BLaER1 treated with 17β-estradiol and CSF1 and Interleukin-3, amounts not matched to agents 10 nM and 100 nM (cell line): ENCODE results near the gene JADE1.

Experiments used
- H3K27ac ChIP-seq, 11 experiments: shearing (Covaris generic); formaldehyde crosslinking; 2 replicates each; pipeline ENCODE4 v1.8.1; 2022
- H3K27me3 ChIP-seq, 11 experiments: shearing (Covaris generic); formaldehyde crosslinking; 2 replicates each; pipeline ENCODE4 v1.8.1; 2022
- H3K36me3 ChIP-seq, 11 experiments: shearing (Covaris generic); formaldehyde crosslinking; 2 replicates each; pipeline ENCODE4 v1.8.1; 2022
- H3K4me1 ChIP-seq, 10 experiments: shearing (Covaris generic); formaldehyde crosslinking; 2 replicates each; pipeline ENCODE4 v1.8.1; 2022
- H3K4me2 ChIP-seq, 11 experiments: shearing (Covaris generic); formaldehyde crosslinking; 2 replicates each; pipeline ENCODE4 v1.8.1; 2022
- H3K4me3 ChIP-seq, 10 experiments: shearing (Covaris generic); formaldehyde crosslinking; 2 replicates each; pipeline ENCODE4 v1.8.1; 2022
- H3K9ac ChIP-seq, 11 experiments: shearing (Covaris generic); formaldehyde crosslinking; 2 replicates each; pipeline ENCODE4 v1.8.1; 2022
- H3K9me3 ChIP-seq, 11 experiments: shearing (Covaris generic); formaldehyde crosslinking; replicated peaks in 1 of 11; 2 replicates each; pipeline ENCODE4 v1.8.1; 2022
- H4K20me1 ChIP-seq, 11 experiments: shearing (Covaris generic); formaldehyde crosslinking; 2 replicates each; pipeline ENCODE4 v1.8.1; 2022
- Cebpa-rat ChIP-seq, 11 experiments: shearing (Covaris generic); IDR thresholded peaks; 2 replicates each; pipeline ENCODE4 v1.8.1; 2022

Gene JADE1

DNA sequence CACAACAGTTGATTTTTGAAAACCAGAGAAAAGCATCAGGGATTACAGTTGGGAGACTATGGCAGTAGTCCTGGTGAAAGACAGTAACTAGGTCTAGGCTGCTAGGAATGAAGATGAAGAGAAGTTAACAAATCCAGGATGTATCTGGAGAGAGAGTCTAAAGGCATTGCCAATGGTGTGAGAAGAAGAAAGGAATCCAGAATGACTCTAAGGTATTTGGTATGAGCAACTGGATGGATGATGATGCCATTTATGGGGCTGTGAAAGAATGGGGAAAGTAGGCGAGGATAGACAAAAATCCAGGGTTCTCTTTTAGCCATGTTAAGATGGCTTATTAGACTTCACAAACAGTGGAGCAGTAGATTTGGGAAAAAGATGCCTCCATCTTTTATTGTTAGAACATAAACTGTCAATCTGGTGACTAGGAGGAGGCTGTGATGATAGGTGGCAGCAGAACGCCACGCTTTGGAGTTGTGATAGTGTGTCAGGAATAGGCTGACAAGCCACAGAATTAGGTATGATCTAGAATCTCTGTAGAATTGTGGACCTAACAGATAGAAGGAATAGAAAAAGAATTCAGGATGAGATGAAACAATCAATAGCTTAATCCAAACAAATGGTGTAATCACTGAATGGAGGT lies 27.3 kb upstream of the JADE1 start:
- Histone ChIP-seq H3K9me3 (no peaks in the 10 kb centered on the region), H3K4me3 (no peak overlapping the region), H3K36me3 (no peaks in the 10 kb centered on the region), H3K4me1 (no peaks in the 10 kb centered on the region), H3K9ac (no peak overlapping the region), H3K27ac (no peak overlapping the region), H3K27me3 (no peaks in the 10 kb centered on the region), H4K20me1 (no peaks in the 10 kb centered on the region), H3K4me2 (no peak overlapping the region)
- no peak for TF ChIP-seq Cebpa-rat (IDR thresholded peaks at IDR 0.05)

DNA sequence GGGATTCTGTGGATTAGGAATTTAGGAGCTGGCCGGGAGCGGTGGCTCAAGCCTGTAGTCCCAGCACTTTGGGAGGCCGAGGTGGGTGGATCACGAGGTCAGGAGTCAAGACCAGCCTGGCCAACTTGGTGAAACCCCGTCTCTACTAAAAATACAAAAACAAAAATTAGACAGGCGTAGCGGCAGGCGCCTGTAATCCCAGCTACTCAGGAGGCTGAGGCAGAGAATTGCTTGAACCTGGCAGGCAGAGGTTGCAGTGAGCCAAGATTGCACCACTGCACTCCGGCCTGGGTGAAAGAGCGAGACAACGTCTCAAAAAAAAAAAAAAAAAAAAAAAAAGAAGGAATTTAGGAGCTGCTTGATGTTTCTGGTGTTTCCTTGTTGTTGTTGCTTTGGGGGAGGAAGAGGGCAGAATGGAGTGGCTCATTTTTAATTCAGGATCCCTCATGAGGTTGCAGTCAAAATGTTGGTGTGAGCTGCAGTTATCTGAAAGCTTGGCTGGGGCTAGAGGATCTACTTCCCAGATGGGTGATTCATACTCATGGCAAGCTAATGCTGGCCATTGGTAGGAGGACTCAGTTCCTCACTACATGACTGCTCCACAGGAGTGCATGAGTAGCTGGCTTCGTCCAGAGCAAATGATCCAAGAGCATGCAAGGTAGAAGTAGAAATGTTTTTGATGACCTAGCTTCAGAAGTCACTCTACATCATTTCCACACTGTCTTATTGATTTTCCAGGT lies 26.5 kb upstream of the JADE1 start:
- Histone ChIP-seq H3K9ac (no peak overlapping the region), H3K27ac (no peak overlapping the region), H3K27me3 (no peaks in the 10 kb centered on the region), H3K4me3 (no peak overlapping the region), H4K20me1 (no peaks in the 10 kb centered on the region), H3K4me2 (no peak overlapping the region), H3K4me1 (no peaks in the 10 kb centered on the region), H3K36me3 (no peaks in the 10 kb centered on the region), H3K9me3 (no peaks in the 10 kb centered on the region)
- TF ChIP-seq Cebpa-rat (IDR thresholded peaks at IDR 0.05), result no peak

DNA sequence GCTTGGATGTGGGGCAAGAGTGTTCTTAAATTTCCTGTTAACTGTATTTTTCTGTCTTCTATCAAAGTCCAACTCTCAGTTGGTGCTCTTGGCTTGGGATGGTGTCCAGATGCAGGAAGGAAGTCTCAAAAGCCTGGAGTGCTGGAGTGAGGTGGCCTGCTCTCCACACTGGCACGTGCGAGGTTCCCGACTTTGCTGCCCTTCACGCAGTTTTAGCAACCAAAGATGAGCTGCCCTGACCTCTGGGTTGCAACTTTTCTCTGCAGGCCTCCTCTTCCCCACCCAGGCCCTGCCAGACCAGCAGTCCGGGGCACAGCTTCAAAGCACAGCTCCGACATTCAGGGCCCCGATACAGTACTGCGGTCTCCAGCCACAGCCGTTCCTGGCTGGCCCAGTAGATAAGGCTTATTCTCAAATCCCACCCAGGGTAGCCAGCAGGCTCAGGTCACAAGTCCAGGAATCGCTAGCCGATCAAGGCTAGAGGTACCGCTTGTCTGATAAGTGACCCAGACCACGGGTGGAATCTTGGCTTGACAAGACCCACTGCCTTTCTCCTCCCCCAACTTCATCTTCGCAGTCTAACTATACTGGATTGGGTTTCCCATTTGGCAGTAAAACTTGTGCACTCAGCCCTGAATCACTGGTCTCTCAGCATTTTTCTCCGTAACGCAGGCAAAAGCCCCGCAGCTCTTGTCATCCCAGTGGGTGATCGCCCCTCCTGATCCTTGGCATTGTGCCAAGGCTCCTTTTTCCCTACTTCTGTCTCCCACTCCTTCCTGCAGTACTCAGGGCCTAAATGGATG lies 21.8 kb upstream of the JADE1 start:
- H3K9ac ChIP-seq, result no peak overlapping the region
- no peak for TF ChIP-seq Cebpa-rat (IDR thresholded peaks at IDR 0.05)
- no peak overlapping the region for H3K27ac ChIP-seq
- no peaks in the 10 kb centered on the region for H3K4me1 ChIP-seq
- no peaks in the 10 kb centered on the region for H3K36me3 ChIP-seq
- no peaks in the 10 kb centered on the region for H3K9me3 ChIP-seq
- no peaks in the 10 kb centered on the region for H4K20me1 ChIP-seq
- no peak overlapping the region for H3K4me3 ChIP-seq
- no peaks in the 10 kb centered on the region for H3K27me3 ChIP-seq
- H3K4me2 ChIP-seq, result no peak overlapping the region

DNA sequence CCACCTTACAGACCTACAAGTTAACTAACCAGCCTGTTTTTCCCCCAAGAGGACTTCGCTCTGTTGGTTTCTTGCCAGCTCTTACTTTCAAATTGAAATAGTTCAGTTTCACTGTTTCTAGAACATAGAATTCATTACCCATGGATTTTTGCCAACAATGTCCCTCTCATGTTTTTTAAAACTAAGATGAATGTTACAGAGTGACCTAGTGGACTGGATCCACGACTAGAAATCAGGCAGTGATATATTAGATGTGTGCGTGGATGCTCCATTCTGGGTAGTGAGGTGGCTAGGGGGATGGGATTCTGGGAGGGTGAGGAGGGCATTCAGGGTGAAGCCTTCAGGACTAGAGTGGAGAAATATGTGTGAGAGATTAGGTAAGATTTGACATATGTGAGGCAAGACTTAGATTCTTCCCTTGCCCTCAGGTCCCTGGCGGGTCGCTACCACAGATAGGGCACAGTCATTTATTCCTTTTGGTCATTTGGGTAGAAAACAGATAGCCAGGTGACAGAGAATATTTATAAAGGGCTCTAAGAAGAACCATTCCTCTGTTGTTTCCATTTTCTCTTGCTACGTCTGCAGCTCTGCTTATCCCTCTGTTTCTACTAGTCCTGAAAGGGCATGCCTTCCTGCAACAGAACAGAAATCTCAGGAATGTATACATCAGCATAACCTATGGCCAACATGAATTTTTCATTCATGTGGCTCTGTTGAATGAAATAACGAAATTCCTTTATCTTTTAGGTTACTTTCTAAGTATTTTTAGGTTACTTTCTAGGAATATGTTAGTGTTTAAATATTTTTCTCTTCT lies 15.4 kb upstream of the JADE1 start:
- no peaks in the 10 kb centered on the region for H3K9me3 ChIP-seq
- H3K4me2 ChIP-seq, result no peak overlapping the region
- no peak for TF ChIP-seq Cebpa-rat (IDR thresholded peaks at IDR 0.05)
- H3K9ac ChIP-seq, result no peak overlapping the region
- H3K4me1 ChIP-seq, result no peaks in the 10 kb centered on the region
- no peaks in the 10 kb centered on the region for H3K27me3 ChIP-seq
- H4K20me1 ChIP-seq, result no peaks in the 10 kb centered on the region
- no peak overlapping the region for H3K27ac ChIP-seq
- no peak overlapping the region for H3K4me3 ChIP-seq
- H3K36me3 ChIP-seq, result no peaks in the 10 kb centered on the region

DNA sequence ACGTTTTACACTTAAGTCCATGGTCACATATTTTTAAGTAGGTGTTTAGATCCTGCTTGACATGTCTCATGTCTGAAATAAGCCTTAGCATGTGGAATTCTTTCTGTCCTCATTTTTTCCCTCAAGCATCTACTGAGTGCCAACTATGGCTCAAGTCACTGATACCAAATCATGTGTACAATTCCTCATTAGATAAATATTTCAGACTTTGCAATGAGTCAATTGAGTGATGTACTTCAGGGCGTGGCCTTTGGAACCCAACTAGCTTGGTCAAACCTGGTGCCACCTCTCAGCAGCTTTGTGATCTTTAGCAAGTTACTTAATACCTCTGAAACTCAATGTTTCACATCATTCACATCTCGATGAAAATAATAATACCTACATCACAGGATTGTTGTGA lies 12.6 kb upstream of the JADE1 start:
- no peaks in the 10 kb centered on the region for H4K20me1 ChIP-seq
- H3K4me2 ChIP-seq, result no peak overlapping the region
- no peak for TF ChIP-seq Cebpa-rat (IDR thresholded peaks at IDR 0.05)
- H3K9ac ChIP-seq, result no peak overlapping the region
- no peak overlapping the region for H3K27ac ChIP-seq
- H3K36me3 ChIP-seq, result no peaks in the 10 kb centered on the region
- no peaks in the 10 kb centered on the region for H3K4me1 ChIP-seq
- no peak overlapping the region for H3K4me3 ChIP-seq
- H3K27me3 ChIP-seq, result no peaks in the 10 kb centered on the region
- H3K9me3 ChIP-seq, result no peaks in the 10 kb centered on the region

DNA sequence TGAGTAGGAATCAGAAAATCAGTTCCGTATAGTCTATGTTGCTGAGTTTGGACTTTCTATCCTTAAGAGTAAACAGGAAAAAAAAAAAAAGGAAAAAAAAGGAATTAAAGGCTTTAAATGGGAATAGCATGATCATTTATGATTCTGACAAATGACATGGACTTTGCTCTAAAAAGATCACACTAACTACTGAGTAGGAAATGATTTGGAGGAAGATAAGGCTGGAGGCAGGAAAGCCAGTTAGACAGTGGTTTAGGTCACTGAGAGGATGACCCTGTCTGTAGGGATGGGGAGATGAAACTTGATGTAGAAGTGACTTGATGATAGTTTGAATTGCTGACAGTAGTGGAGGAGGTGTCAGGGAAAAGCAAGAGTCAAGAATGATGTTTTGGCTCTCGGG lies 9.2 kb upstream of the JADE1 start:
- no peak overlapping the region for H3K9ac ChIP-seq
- no peaks in the 10 kb centered on the region for H4K20me1 ChIP-seq
- H3K36me3 ChIP-seq, result no peaks in the 10 kb centered on the region
- H3K9me3 ChIP-seq, result no peaks in the 10 kb centered on the region
- H3K4me1 ChIP-seq, result no peaks in the 10 kb centered on the region
- no peak overlapping the region for H3K4me2 ChIP-seq
- TF ChIP-seq Cebpa-rat (IDR thresholded peaks at IDR 0.05), result no peak
- H3K27ac ChIP-seq, result no peak overlapping the region
- H3K4me3 ChIP-seq, result no peak overlapping the region
- no peaks in the 10 kb centered on the region for H3K27me3 ChIP-seq

DNA sequence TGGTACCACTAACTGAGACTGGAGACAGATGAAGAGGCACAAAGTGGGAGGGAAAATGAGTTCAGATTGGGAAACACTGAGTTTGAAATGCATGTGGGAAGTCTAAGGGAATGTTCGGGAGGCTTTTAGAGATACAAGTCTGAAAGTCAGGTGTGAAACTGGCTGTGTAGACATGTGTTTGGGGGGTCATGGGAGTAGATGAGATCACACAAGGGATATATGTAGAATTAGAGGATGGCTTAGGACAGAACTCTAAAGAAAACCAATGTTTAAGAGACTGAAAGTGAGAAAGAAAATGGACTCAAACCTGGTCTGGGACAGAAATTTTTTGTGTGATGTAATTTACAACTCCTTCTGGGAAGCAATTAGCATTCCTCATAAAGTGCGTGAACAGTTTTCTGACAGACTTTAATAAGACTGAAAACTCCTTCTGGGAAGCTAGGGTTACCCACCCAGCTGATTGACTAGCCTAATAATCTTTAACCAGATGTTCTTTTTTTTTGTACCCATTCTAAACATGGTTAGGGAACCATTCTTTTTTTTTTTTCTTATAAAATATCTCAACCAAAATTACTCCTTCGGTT lies 8.7 kb upstream of the JADE1 start:
- Histone ChIP-seq H3K27ac (no peak overlapping the region), H3K4me3 (no peak overlapping the region), H3K4me2 (no peak overlapping the region), H3K36me3 (no peaks in the 10 kb centered on the region), H3K4me1 (no peaks in the 10 kb centered on the region), H3K27me3 (no peaks in the 10 kb centered on the region), H3K9ac (no peak overlapping the region), H3K9me3 (no peaks in the 10 kb centered on the region), H4K20me1 (no peaks in the 10 kb centered on the region)
- no peak for TF ChIP-seq Cebpa-rat (IDR thresholded peaks at IDR 0.05)

DNA sequence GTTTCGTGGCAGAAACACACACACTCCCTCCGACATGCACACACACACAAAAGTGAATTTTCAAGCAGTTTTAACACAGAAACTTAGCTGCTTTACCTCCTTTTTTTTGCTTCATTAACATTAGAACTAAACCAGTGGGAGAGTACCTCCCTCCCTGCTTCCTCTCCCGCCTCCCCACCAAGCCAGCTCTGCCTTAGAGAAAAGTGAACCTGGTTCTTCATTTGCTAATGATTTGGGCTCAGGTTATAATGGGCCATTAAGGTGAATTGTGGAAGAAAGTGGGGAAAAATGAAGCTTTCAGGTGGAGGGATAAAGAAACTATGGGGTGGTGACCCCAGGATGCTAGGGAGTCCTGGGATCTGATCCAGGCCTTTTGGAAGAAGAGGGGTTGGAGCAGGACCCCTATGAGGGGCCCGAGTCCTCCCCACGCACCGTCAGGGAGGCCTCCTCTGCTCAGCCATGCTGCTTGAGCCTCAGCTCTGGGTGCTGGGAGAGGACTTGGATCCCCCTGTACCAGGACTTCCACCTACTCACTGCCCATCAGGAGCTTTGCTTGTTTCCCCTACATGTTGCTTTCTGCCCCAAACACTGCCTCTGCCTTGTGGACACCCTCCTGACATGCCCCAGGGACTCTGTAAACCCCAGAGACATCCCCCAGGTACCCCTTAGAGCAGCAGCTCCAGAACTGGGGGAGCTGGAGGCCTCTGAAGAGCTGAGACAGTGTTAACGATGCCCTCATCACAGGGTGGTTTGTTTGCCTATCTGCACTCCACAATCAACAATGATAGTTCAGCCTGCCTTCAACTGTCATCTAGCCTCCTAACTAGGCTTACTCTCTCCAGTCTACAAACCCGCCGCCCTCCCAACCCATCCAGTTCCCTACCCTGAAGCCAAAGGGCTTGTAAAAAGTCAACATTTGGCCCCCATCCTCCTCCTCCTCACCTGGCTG lies 6.5 kb upstream of the JADE1 start:
- Histone ChIP-seq H3K9me3 (no peaks in the 10 kb centered on the region), H3K27ac (no peak overlapping the region), H3K4me2 (no peak overlapping the region), H3K4me1 (no peaks in the 10 kb centered on the region), H4K20me1 (no peaks in the 10 kb centered on the region), H3K9ac (no peak overlapping the region), H3K4me3 (no peak overlapping the region), H3K27me3 (no peaks in the 10 kb centered on the region), H3K36me3 (no peaks in the 10 kb centered on the region)
- TF ChIP-seq Cebpa-rat (IDR thresholded peaks at IDR 0.05), result no peak
